Prostate gland (tissue), 2 donors: Measurements from ENCODE around the gene SPPL3.

Experiments
- POLR2A ChIP-seq: fragments of 450-650 bp; IDR thresholded peaks from one replicate; pipeline ENCODE4 v1.6.1; 2016; ENCODE audit warnings: antibody characterized with exemption, mild to moderate bottlenecking
- TF ChIP-seq, protein P1 (sequence below), 4 experiments: fragments of 200-600 bp in 2 of 4; fragments of 450-650 bp in 2 of 4; sonication (generic) in 2 of 4; IDR thresholded peaks; 1 replicate in 3 of 4; 2 replicates in 1 of 4; pipeline ENCODE4 v1.5.1; 2016 to 2019; ENCODE audit warnings: antibody characterized with exemption in 4 of 4, mild to moderate bottlenecking in 2 of 4, moderate library complexity in 2 of 4

DNA sequence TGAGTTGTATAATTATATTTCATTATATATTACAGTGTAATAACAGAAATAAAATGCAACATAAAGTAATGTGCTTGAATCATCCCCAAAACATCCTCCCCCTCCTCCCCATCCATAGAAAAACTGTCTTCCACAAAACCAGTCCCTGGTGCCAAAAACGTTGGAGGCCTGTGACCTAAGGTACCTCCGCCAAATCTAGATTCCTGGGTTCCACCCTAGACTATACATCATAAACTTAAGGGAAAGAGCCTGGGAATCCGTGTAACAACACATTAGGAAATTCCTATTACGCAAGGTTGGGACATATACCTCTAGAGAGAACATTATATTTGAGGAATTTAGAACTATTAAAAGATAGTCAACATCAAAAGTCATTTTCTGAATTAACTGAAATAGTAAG lies 38.0 kb downstream of the SPPL3 start:
- TF ChIP-seq, protein P1, sequence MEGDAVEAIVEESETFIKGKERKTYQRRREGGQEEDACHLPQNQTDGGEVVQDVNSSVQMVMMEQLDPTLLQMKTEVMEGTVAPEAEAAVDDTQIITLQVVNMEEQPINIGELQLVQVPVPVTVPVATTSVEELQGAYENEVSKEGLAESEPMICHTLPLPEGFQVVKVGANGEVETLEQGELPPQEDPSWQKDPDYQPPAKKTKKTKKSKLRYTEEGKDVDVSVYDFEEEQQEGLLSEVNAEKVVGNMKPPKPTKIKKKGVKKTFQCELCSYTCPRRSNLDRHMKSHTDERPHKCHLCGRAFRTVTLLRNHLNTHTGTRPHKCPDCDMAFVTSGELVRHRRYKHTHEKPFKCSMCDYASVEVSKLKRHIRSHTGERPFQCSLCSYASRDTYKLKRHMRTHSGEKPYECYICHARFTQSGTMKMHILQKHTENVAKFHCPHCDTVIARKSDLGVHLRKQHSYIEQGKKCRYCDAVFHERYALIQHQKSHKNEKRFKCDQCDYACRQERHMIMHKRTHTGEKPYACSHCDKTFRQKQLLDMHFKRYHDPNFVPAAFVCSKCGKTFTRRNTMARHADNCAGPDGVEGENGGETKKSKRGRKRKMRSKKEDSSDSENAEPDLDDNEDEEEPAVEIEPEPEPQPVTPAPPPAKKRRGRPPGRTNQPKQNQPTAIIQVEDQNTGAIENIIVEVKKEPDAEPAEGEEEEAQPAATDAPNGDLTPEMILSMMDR (IDR thresholded peaks at IDR 0.05), result no peak
- no peak for TF ChIP-seq POLR2A
